Neutrophil (primary cell): Measurements from ENCODE around the gene ACOXL.

ENCODE experiments used
- H3K27ac ChIP-seq: fragments of 200-600 bp; sonication (generic); 2 replicates; pipeline ENCODE4 v1.5.1; 2016; ENCODE audit warnings: mild to moderate bottlenecking, moderate library complexity
- H3K27me3 ChIP-seq: fragments of 200-600 bp; sonication (generic); 2 replicates; pipeline ENCODE4 v1.6.0; 2016; ENCODE audit warnings: mild to moderate bottlenecking
- H3K36me3 ChIP-seq: fragments of 200-600 bp; sonication (generic); 2 replicates; pipeline ENCODE4 v1.5.1; 2017
- H3K4me1 ChIP-seq, 2 experiments: fragments of 200-600 bp in 1 of 2; sonication (generic) in 1 of 2; 1 replicate in 1 of 2; 2 replicates in 1 of 2; pipeline versions ENCODE4 v1.5.1 to v1.6.1; 2013 to 2016; ENCODE audit warnings: low read depth in 1 of 2, low read length in 1 of 2, mild to moderate bottlenecking in 1 of 2, moderate library complexity in 1 of 2; ENCODE audit not compliant: control insufficient read depth in 1 of 2, insufficient read depth in 1 of 2
- H3K4me3 ChIP-seq, 2 experiments: fragments of 200-600 bp in 1 of 2; sonication (generic) in 1 of 2; 1 replicate in 1 of 2; 2 replicates in 1 of 2; pipeline ENCODE4 v1.5.1; 2013 to 2016; ENCODE audit warnings: low read depth in 1 of 2, low read length in 1 of 2, mild to moderate bottlenecking in 1 of 2, moderate library complexity in 1 of 2
- H3K9me3 ChIP-seq: fragments of 200-600 bp; sonication (generic); 2 replicates; pipeline ENCODE4 v1.5.1; 2016
- TF ChIP-seq, protein P1 (sequence below): fragments of 200-600 bp; sonication (generic); IDR thresholded peaks from 2 replicates; pipeline ENCODE4 v1.5.1; 2016; ENCODE audit warnings: antibody characterized with exemption

ACOXL gene

DNA sequence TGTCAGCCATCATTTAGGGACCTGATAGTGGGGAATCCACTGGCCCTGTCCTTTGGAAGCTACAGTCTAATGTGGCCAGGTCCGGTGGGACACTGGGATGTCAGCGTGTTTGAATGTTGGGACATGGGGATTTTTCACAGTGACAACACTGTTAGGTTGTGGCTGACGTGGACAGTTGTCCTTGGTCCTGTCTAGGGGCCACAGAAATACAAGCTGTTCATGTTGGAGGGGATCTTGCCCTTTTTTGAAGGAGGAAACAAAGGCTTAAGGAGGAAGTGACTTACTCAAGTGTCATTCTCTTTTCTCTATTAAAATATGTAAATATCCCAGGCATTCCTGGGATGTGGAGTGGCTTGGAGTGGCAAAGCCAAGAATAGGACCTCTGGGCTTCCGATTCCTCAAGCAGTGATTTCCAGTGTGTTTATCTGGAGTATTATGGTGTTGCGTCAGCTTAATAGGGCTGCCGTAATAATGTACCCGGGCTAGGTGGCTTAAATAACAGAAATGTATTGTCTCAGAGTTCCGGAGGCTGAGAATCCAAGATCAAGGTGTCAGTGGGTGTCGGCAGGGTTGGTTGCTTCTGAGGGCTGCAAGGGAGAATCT, 8.5 kb downstream of the ACOXL start:
- no peaks in the 10 kb centered on the region for H3K4me1 ChIP-seq
- H3K27ac ChIP-seq: no peak overlapping the region
- TF ChIP-seq, protein P1, sequence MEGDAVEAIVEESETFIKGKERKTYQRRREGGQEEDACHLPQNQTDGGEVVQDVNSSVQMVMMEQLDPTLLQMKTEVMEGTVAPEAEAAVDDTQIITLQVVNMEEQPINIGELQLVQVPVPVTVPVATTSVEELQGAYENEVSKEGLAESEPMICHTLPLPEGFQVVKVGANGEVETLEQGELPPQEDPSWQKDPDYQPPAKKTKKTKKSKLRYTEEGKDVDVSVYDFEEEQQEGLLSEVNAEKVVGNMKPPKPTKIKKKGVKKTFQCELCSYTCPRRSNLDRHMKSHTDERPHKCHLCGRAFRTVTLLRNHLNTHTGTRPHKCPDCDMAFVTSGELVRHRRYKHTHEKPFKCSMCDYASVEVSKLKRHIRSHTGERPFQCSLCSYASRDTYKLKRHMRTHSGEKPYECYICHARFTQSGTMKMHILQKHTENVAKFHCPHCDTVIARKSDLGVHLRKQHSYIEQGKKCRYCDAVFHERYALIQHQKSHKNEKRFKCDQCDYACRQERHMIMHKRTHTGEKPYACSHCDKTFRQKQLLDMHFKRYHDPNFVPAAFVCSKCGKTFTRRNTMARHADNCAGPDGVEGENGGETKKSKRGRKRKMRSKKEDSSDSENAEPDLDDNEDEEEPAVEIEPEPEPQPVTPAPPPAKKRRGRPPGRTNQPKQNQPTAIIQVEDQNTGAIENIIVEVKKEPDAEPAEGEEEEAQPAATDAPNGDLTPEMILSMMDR: no peak
- no peak overlapping the region for H3K4me3 ChIP-seq
- no peaks in the 10 kb centered on the region for H3K36me3 ChIP-seq
- peaks cover 68% of the 10 kb centered on the region for H3K27me3 ChIP-seq
- H3K9me3 ChIP-seq: no peaks in the 10 kb centered on the region

DNA sequence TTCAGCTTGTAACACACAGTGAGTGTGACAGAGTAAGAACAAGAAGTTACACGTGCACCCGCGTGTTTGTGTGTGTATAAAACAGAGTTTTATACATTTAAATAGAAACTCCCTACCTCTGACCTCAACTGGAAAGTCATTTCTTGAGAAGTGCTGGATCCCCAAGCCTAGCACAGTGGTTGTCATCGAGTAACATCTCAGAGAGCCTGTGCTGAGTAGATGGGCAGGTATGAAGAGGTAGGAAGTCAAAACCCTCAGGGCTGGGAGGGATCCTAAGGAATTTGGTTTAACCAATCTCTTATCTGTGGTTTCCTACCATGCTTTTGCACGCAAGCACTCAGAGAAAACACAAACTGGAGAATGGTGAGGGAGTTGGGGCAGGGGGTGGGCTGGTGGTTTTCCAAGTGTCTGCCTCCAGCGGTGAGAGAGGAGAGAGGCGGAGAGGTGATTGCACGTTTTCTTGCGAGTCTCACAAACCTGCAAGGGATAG, 9.2 kb downstream of the ACOXL start:
- H3K4me3 ChIP-seq: no peak overlapping the region
- TF ChIP-seq, protein P1: no peak
- H3K27me3 ChIP-seq: peaks cover 63% of the 10 kb centered on the region
- no peaks in the 10 kb centered on the region for H3K9me3 ChIP-seq
- no peak overlapping the region for H3K27ac ChIP-seq
- no peaks in the 10 kb centered on the region for H3K36me3 ChIP-seq
- H3K4me1 ChIP-seq: no peaks in the 10 kb centered on the region

DNA sequence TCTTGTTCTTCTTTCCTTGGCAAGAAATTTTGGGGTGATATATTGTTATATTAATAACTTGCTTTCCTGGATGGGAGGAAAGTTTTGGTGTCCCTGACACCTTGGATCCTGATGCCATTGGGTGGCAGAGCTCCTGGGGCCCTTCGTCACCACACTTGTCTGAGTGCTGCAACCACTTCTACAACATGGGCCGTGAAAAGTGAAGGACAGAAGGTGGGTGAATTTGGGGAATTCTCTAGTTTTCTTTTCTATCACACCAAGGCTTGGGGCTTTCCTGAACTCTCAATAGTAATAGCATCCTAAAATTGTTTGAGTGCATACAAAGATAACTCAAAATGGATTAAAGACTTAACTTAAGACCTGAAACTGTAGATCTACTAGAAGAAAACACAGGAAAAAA, 10.0 kb downstream of the ACOXL start:
- H3K9me3 ChIP-seq: no peaks in the 10 kb centered on the region
- peaks cover 64% of the 10 kb centered on the region for H3K27me3 ChIP-seq
- H3K36me3 ChIP-seq: no peaks in the 10 kb centered on the region
- H3K27ac ChIP-seq: no peak overlapping the region
- TF ChIP-seq, protein P1: no peak
- H3K4me1 ChIP-seq: no peaks in the 10 kb centered on the region
- no peak overlapping the region for H3K4me3 ChIP-seq

DNA sequence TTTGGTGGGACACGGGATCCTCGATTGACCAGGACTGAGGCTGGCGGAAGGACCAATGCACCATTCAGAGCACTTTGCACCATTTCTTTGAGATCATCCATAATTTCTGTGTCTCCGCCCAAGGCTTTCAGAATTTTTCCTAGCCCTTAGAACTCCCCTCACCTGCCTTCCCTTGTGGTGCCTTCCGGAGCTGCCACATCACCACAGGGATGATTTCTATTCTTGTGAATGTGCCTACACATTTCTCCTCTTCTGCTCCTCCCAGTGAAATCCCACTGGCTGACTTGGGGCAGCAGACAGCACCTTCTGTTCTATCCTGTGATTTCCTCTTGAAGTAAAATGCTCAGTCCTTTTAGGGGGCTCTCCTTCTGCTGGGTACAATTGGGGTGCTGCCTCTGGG, 11.2 kb downstream of the ACOXL start:
- Histone ChIP-seq H3K4me3 (no peak overlapping the region), H3K27me3 (peaks cover 67% of the 10 kb centered on the region), H3K9me3 (no peaks in the 10 kb centered on the region), H3K36me3 (no peaks in the 10 kb centered on the region), H3K4me1 (no peaks in the 10 kb centered on the region), H3K27ac (no peak overlapping the region)
- TF ChIP-seq, protein P1: no peak

DNA sequence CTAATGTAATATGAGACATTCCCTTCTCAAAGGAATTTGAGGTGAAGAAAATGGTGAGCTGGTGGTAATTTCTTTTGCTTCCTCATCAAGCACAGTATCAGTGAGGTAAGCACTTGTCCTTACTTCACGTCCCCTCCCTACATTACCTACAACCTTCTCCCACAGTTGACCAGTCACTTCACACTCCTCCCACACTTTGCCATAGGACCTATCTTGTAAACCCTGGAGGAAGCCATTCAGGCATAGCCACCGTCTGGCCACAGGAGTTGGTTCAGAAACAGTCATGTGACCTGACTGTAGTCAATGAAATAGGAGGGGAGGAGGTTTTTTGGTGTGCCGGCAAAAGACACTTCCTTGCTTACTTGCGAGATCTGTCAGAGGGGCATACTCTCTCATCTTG, 12.1 kb downstream of the ACOXL start:
- TF ChIP-seq, protein P1: no peak
- Histone ChIP-seq H3K4me1 (no peaks in the 10 kb centered on the region), H3K36me3 (no peaks in the 10 kb centered on the region), H3K27ac (no peak overlapping the region), H3K9me3 (no peaks in the 10 kb centered on the region), H3K27me3 (peaks cover 75% of the 10 kb centered on the region), H3K4me3 (no peak overlapping the region)
